Duodenal mucosa (tissue), 2 donors: Measurements from ENCODE around the gene HOXA11.

Experiments used
- H3K27ac ChIP-seq: one replicate; pipeline ENCODE4 v1.7.0; 2013; ENCODE audit warnings: low read depth, low read length
- H3K27me3 ChIP-seq, 2 donors: one replicate each; pipeline ENCODE4 v1.7.0; 2013; ENCODE audit warnings: low read length in 2 of 2, control low read depth in 1 of 2; ENCODE audit not compliant: insufficient read depth in 2 of 2, control insufficient read depth in 1 of 2
- H3K36me3 ChIP-seq, 2 donors: one replicate each; pipeline ENCODE4 v1.7.0; 2013; ENCODE audit warnings: low read length in 2 of 2, control low read depth in 1 of 2; ENCODE audit not compliant: insufficient read depth in 2 of 2, control insufficient read depth in 1 of 2
- H3K4me1 ChIP-seq, 2 donors: one replicate each; pipeline ENCODE4 v1.7.0; 2013; ENCODE audit warnings: low read length in 2 of 2, control low read depth in 1 of 2; ENCODE audit not compliant: insufficient read depth in 2 of 2, control insufficient read depth in 1 of 2
- H3K4me3 ChIP-seq, 2 donors: one replicate each; pipeline ENCODE4 v1.7.0; 2013; ENCODE audit warnings: low read length in 2 of 2, low read depth in 1 of 2
- H3K9ac ChIP-seq, 2 donors: one replicate each; pipeline ENCODE4 v1.7.0; 2013; ENCODE audit warnings: low read length in 2 of 2, low read depth in 1 of 2
- H3K9me3 ChIP-seq, 2 donors: one replicate each; pipeline ENCODE4 v1.7.0; 2013; ENCODE audit warnings: low read length in 2 of 2, control low read depth in 1 of 2; ENCODE audit not compliant: control insufficient read depth in 1 of 2

The HOXA11 gene

GRCh38 chr7:27199849-27200760, 15.1 kb upstream of the HOXA11 start, which contains the start of gene HOXA13:
Gene HOXA13 (minus strand): TSS chr7:27200091. CDS start chr7:27200077, 14 bp downstream.
- H3K9ac ChIP-seq: no peak within 1 kb of the TSS
- no peak within 1 kb of the TSS for H3K27ac ChIP-seq
- H3K4me3 ChIP-seq: peak within 1 kb of the TSS; percentile 39 to 63
- peaks cover 81 to 89% of the 10 kb centered on the region in 2 donors for H3K27me3 ChIP-seq
- no peaks in the 10 kb centered on the region for H3K36me3 ChIP-seq
- H3K9me3 ChIP-seq: no peaks in the 10 kb centered on the region
- H3K4me1 ChIP-seq: peaks cover 15 to 16% of the 10 kb centered on the region in 2 donors

GRCh38 chr7:27198871-27199801, 14.1 kb upstream of the HOXA11 start:
- H3K36me3 ChIP-seq: no peaks in the 10 kb centered on the region
- H3K4me3 ChIP-seq: no peak overlapping the region
- no peak overlapping the region for H3K9ac ChIP-seq
- no peaks in the 10 kb centered on the region for H3K9me3 ChIP-seq
- H3K27ac ChIP-seq: no peak overlapping the region
- peaks cover 80 to 89% of the 10 kb centered on the region in 2 donors for H3K27me3 ChIP-seq
- H3K4me1 ChIP-seq: peaks cover 15 to 16% of the 10 kb centered on the region in 2 donors

- Histone ChIP-seq H3K9ac (no peak overlapping the region), H3K27ac (no peak overlapping the region), H3K4me1 (peaks cover 16 to 18% of the 10 kb centered on the region in 2 donors), H3K27me3 (peaks cover 78 to 89% of the 10 kb centered on the region in 2 donors), H3K4me3 (no peak overlapping the region), H3K36me3 (no peaks in the 10 kb centered on the region), H3K9me3 (no peaks in the 10 kb centered on the region)
Measured at GRCh38 chr7:27198138-27198841, 13.3 kb upstream of the HOXA11 start.

- H3K4me1 ChIP-seq: peaks cover 16 to 22% of the 10 kb centered on the region in 2 donors
- H3K4me3 ChIP-seq: no peak overlapping the region
- H3K36me3 ChIP-seq: no peaks in the 10 kb centered on the region
- no peak overlapping the region for H3K9ac ChIP-seq
- H3K9me3 ChIP-seq: no peaks in the 10 kb centered on the region
- H3K27ac ChIP-seq: no peak overlapping the region
- peaks cover 79 to 90% of the 10 kb centered on the region in 2 donors for H3K27me3 ChIP-seq
Measured at GRCh38 chr7:27197137-27198042, 12.4 kb upstream of the HOXA11 start.

- no peak overlapping the region for H3K9ac ChIP-seq
- H3K9me3 ChIP-seq: no peaks in the 10 kb centered on the region
- H3K4me3 ChIP-seq: no peak overlapping the region
- no peaks in the 10 kb centered on the region for H3K36me3 ChIP-seq
- peaks cover 79 to 90% of the 10 kb centered on the region in 2 donors for H3K27me3 ChIP-seq
- H3K27ac ChIP-seq: no peak overlapping the region
- H3K4me1 ChIP-seq: peaks cover 10 to 18% of the 10 kb centered on the region in 2 donors
Measured at GRCh38 chr7:27196287-27196767, 11.3 kb upstream of the HOXA11 start.

- H3K9ac ChIP-seq: no peak overlapping the region
- H3K4me3 ChIP-seq: no peak overlapping the region
- no peak overlapping the region for H3K27ac ChIP-seq
- peaks cover 82 to 93% of the 10 kb centered on the region in 2 donors for H3K27me3 ChIP-seq
- H3K36me3 ChIP-seq: no peaks in the 10 kb centered on the region
- H3K9me3 ChIP-seq: no peaks in the 10 kb centered on the region
- H3K4me1 ChIP-seq: peaks cover 0 to 7% of the 10 kb centered on the region in 2 donors
Measured at GRCh38 chr7:27194686-27195379, 9.8 kb upstream of the HOXA11 start.

GRCh38 chr7:27194002-27194352, 8.9 kb upstream of the HOXA11 start:
- Histone ChIP-seq H3K27ac (no peak overlapping the region), H3K36me3 (no peaks in the 10 kb centered on the region), H3K9me3 (no peaks in the 10 kb centered on the region), H3K27me3 (peaks cover 87 to 98% of the 10 kb centered on the region in 2 donors), H3K4me1 (peaks cover 3 to 10% of the 10 kb centered on the region in 2 donors), H3K4me3 (no peak overlapping the region), H3K9ac (no peak overlapping the region)

- peaks cover 8 to 14% of the 10 kb centered on the region in 2 donors for H3K4me1 ChIP-seq
- no peak overlapping the region for H3K9ac ChIP-seq
- no peaks in the 10 kb centered on the region for H3K9me3 ChIP-seq
- H3K27me3 ChIP-seq: peaks cover 87 to 98% of the 10 kb centered on the region in 2 donors
- peak overlapping the region in 1 of 2 donors; percentile 36 for H3K4me3 ChIP-seq
- H3K27ac ChIP-seq: no peak overlapping the region
- no peaks in the 10 kb centered on the region for H3K36me3 ChIP-seq
Measured at GRCh38 chr7:27193335-27194001, 8.4 kb upstream of the HOXA11 start.
